HEK293 (cell line): ENCODE measurements around the gene CDC42EP5.
"Not testable (repeated sequence)": the region's sequence is repeated elsewhere in the genome, so short reads cannot be mapped to it uniquely, and the experiment has no call there.

Experiments used
- CTCF ChIP-seq: fragments of 450-650 bp; formaldehyde crosslinking; IDR thresholded peaks from 2 replicates; pipeline ENCODE4 v1.5.1; 2016; ENCODE audit warnings: missing biosample characterization, missing genetic modification characterization
- KLF7 ChIP-seq: fragments of 450-650 bp; formaldehyde crosslinking; IDR thresholded peaks from 2 replicates; pipeline ENCODE4 v1.5.1; 2016; ENCODE audit warnings: missing biosample characterization, missing genetic modification characterization, borderline replicate concordance
- OVOL3 ChIP-seq: fragments of 450-650 bp; formaldehyde crosslinking; IDR thresholded peaks from 2 replicates; pipeline ENCODE4 v1.5.1; 2016; ENCODE audit warnings: missing biosample characterization, missing genetic modification characterization
- SP2 ChIP-seq: fragments of 450-650 bp; formaldehyde crosslinking; IDR thresholded peaks from 2 replicates; pipeline ENCODE4 v1.5.1; 2016; ENCODE audit warnings: missing biosample characterization, missing genetic modification characterization
- ZNF785 ChIP-seq: fragments of 450-650 bp; formaldehyde crosslinking; IDR thresholded peaks from 2 replicates; pipeline ENCODE4 v1.5.1; 2016; ENCODE audit warnings: missing biosample characterization, missing genetic modification characterization
- ZNF791 ChIP-seq: fragments of 450-650 bp; formaldehyde crosslinking; IDR thresholded peaks from 2 replicates; pipeline ENCODE4 v1.5.1; 2016; ENCODE audit warnings: missing biosample characterization, missing genetic modification characterization
- ZNF830 ChIP-seq: fragments of 450-650 bp; IDR thresholded peaks from 2 replicates; pipeline ENCODE4 v1.5.0; 2018; ENCODE audit warnings: missing biosample characterization, missing genetic modification characterization, low read depth, mild to moderate bottlenecking, moderate library complexity

GRCh38 chr19:54505542-54505941 is 32.4 kb upstream of the CDC42EP5 start:
- not testable (repeated sequence) for TF ChIP-seq SP2; ZNF785; OVOL3 (tag by site-specific recombination); ZNF830 (tag by site-specific recombination); CTCF (tag by site-specific recombination); KLF7 (tag by site-specific recombination); ZNF791
